NCI-H82 (cell line): ENCODE results near the gene STX10.
"Not testable (repeated sequence)": the region's sequence is repeated elsewhere in the genome, so short reads cannot be mapped to it uniquely, and the experiment has no call there.

ENCODE experiments used
- DNase-seq: peaks from one replicate; lab custom pipeline; 2025; lab: John Stamatoyannopoulos, UW

Gene STX10

DNA sequence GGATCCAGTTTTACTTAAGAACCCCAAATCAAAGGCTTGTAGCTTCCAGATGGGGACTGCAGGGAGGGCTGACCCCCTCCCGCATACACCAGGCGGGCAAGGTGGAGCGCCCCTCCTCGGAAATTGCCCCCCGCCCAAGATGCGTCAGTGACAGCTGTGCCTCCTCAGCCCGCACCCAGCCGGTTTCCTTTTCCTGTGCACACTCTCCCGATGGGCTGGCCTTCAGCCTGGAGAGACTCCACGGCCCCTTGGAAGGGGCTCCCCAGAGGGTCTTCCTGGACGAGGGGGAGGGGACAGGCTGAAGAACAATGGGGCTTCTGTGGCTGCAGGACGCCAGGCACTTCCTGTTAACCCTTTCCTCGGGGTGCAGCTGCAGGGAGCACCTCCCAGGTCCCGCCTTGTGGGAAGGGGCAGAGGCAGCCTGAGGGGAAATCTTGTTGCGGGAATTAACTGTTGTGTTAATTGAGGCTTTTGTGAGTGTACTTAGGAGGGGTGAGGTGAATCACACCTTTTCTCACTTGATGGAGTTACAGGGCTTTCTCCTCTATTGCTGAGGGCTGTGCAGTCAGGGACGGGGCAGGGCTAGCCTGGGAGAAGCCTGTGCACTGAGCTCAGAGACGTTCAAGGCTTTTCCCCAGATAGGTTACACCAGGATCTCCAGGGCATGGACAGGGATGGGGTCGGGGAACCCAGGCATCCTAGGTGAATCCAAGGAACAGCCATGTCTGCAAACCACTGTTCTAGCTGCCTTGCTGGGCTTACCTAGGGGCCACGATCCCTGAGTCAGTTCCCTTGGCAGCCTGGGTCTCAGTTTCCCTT lies 14.4 kb upstream of the STX10 start:
- DNase-seq, result peak; percentile 100

DNA sequence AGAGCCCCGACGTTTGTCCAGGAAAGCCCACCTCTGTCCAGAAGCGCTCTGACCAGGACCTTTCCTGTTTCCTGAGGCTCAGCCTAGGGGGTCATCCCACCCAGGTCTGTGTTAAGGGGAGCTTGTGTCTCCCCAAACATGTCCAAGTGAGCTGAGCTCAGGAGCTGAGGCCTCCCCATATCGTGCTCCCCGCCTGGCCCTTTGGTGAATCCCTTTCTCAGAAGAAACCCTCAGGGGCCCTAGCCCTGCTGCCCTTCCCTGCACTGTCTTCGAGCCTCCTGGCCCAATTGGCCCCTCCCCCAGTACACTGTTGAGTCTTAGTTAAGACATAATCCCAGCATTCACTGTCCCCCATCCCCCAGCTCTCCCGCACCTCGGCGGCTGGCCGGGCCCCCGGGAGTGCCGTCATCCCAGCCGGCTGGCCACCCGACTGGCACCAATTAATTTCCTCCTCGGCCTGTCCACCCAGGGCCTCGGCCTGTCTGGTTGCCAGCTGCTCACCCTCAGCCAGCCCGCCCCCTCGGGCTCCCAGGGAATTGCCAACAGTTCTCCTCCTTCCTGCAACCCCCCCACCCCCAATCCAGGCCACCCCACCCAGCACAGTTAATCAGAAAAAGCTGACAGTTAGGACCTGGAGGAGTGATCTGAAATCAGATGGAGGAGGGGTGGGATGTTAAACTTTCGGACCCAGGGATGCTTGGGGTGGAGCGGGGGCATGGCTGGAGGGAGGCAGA lies 13.6 kb upstream of the STX10 start:
- peak; percentile 100 for DNase-seq

DNA sequence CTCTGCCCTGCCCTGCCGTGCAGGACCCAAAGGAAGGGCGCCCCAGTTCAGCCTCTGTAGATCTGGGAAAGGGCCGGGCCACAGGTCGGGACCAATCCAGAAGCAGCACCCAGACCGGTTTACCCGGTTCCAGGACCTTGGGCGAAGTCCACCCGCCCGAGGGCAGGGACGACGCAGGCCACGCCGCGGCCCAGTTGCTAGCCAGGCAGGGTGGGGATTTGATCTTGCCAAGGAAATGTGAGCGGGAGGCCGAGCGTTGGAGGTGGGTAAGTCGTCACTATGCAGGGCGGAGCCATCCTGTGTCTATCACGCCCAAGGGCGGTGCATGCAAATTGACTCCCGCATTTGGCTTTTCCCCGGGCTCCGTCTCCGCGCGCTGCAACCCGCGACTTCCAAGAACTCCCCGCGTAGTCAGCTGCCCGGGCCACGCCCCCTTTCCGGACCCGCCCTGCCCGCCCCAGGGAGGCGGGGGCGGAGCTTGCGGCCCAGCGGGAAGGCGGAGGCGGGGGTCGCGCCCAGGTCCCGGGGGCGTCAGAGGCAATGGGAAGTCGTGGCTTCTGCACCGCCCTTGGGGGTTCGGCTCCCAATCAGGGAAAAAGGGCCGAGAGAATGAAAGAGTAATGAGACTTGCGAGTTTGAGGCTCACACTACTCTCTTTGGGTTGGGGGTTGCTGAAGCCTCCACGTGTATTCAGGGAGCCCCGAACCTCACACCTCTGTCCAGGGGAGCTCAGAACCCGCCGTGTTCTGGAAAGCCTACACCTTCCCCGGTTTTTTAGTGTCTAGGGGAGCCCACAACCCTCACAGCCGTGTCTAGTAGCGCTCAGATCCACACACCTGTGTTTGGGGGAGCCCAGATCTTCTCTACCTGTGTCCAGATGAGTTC lies 12.8 kb upstream of the STX10 start:
- DNase-seq, result peak; percentile 100

DNA sequence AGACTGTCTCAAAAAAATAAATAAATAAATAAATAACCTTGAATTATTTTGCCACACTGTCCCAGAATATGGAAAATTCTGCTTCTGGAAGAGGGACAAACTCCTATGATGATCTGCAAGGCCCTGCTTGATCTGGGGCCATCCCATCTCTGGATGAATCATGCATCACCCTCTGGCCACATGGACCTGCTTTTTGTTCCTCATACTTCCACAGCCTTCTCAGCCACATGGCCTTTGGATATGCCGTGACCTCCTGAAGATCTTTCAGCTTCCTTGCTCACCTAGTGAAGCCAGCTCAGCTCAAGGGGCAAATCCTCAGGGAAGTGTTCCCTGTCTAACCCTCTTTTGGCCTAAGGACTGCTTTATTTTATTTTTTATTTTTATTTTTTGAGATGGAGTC lies 10.4 kb upstream of the STX10 start:
- no peak for DNase-seq

DNA sequence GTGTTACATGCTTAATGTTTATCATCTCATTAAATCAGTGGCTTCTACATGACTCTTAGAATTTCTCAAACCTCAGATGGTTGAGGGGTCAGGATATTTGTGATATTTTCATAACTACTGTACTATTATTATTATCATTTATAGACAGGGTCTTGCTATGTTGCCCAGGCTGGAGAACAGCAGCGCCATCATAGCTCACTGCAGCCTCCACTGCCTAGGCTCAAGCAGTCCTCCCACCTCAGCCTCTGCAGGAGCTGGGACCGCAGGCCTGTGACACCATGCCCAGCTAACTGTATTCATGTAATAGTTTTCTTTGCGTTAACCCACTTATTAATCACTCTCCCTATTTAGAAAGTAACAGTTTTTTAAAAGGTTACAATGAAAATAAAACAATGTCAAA lies 9.5 kb upstream of the STX10 start:
- DNase-seq, result no peak

DNA sequence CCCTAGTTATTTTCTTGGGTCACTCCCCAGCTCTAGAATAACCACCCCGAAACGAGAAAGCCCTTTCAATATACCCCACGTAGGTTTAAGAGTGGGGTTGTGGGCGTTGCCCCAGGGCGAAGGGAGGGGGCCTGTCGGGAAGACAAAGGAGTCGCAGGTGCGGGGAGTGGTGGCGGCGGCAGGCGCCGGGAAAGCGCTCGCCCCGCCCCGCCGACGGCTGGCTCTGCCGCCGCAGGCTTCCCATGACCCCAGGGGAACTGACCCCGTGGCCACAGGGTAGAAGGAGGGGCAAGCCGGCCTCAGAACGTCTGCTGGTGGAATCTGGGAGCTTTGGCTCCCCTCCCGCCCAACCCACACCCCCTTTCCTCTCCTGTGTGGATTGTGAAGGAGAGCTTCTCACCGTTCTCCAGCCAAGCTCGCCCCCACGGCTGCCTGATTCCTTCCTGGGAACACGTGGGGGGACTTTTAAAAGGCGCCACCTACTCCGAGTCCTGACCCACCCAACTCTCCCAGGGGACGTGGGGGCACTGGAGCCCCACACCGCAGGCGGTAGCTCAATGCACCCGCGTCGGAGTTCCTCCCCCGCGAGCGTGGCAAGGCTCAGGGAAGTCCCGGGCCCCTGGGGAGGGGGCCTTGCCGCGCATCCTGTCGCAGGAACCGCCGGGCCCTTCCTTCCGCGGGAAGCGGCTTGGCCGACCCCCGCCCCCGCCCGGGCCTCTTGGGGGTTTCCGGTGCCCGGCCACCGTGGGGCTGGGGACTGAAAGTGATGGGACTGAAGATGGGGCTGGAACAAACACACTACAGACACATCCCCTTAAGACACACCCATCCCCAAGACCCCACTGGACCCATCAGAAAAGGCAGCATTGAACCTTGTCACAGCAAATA lies 5.5 kb upstream of the STX10 start:
- peak; percentile 87 for DNase-seq

DNA sequence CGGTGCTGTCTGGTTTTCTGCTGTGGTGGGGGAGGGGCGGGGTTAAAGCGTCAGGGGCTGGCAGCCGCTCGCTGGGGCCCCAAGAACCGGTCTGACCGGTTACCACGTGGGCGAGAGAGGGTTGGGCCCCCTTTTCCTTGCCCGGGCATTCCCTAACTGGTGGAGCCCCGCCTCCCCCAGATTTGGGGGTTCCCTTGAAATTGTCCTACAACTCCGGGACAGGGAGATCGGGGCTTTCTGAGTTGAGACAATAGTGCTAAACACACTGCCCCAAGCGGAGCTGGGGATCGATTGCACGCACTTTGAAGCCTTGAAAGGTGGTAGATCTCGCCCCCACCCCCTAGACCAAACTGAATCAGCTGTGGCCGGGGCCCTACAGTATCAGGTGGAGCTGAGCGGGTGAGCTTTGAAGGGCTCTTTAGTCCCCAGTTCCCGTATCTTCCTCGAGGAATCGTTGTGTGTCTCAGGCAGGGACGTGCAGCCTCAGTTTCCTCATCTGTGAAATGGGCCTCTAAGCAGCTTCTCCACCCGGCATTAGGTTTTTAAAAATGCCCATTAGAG lies 4.8 kb upstream of the STX10 start:
- peak; percentile 78 for DNase-seq

DNA sequence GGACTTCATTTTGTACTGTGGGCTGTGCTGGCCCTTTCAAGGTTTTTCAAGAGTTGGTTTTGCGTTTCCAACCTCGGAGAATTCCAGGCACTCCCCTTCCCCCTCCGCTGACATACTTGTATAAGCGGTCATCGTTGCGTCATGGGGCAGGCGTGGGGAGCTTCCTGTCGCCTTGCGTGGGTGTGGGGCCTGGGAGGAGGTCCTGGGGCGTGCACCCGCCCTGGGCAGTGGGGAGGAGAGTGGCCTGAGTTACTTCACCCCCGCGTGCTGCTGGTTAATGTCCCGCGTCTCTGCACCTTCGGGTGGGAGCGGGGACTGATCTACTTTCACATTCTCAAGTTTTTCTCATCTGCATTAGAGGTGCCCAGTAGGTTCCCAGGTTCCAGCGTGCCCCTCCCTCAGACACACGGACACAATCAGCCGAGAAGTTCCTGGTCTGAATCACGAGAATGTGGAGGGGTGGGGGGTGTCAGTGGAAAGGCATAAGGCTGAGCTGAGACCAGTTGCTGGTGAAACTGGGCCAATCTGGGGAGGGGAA lies 4.1 kb upstream of the STX10 start:
- DNase-seq, result peak; percentile 77

DNA sequence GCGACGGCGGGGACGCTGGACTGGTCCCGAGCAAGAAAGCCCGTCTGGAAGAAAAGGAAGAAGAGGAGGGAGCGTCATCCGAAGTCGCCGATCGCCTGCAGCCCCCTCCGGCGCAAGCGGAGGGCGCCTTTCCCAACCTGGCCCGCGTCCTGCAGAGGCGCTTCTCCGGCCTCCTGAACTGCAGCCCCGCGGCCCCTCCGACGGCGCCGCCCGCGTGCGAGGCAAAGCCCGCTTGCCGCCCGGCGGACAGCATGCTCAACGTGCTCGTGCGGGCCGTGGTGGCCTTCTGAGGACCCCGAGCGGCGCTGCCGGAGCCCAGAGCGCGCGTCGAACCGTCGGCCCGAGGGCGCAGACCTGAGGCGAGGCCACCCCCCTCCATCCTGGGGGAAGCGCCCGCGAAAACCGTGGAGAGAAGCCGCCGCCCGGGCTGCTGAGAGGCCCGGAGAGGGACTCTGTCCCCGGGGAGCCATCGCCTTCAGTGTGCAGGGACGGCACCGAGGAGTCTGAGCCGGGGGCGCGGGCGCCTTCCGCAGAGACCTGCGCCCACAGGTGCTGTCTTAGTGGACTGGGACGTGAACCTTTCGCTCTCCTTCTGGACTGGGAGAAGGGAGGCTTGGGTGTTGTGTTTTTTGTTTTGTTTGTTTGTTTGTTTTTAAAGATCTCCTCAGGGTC lies 3.5 kb upstream of the STX10 start:
- DNase-seq, result peak; percentile 80

DNA sequence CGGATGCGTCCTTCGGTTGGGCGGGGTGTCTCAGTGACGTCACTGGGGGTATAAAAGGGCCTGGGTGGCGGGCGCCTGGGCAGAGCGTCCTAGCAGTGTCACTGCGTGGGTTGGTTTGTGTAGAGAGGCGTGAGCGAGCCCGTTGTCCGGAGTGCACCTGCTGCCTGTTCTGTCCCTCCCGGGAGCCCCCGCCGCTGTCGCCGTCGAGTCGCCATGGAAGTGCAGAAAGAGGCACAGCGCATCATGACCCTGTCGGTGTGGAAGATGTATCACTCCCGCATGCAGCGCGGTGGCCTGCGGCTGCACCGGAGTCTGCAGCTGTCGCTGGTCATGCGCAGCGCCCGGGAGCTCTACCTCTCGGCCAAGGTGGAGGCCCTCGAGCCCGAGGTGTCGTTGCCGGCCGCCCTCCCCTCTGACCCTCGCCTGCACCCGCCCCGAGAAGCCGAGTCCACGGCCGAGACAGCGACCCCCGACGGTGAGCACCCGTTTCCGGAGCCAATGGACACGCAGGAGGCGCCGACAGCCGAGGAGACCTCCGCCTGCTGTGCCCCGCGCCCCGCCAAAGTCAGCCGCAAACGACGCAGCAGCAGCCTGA lies 2.9 kb upstream of the STX10 start:
- DNase-seq, result no peak

DNA sequence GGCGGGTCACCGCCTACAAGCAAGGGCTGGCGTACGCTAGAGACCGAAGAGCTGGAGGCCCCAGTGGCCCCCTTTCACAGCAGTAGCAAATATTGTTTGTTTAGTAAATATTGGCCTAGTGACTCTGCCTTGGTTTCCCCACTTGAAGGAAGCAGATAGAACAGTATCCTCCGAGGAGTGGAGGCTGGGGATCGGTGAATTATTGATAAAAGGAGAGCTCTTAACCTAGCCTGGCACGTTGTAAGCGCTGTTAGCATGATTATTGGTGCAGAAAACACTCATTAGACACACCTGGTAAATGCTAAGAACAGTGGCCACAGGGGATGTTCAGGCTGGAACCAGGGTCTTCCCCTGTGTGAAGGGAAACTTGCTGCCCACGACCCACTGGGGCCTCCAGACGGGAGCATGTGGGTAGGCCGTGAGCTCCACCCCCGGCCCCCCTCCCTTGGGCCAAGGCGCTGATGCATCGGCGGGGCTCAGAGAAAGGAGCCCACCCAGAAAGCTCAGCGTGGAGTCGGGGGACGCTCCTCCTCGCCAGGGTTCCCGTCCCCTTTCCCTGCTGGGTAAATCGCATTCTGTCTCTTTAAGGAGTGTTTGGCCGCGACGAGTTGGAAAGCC lies 2.3 kb upstream of the STX10 start:
- peak; percentile 99 for DNase-seq

DNA sequence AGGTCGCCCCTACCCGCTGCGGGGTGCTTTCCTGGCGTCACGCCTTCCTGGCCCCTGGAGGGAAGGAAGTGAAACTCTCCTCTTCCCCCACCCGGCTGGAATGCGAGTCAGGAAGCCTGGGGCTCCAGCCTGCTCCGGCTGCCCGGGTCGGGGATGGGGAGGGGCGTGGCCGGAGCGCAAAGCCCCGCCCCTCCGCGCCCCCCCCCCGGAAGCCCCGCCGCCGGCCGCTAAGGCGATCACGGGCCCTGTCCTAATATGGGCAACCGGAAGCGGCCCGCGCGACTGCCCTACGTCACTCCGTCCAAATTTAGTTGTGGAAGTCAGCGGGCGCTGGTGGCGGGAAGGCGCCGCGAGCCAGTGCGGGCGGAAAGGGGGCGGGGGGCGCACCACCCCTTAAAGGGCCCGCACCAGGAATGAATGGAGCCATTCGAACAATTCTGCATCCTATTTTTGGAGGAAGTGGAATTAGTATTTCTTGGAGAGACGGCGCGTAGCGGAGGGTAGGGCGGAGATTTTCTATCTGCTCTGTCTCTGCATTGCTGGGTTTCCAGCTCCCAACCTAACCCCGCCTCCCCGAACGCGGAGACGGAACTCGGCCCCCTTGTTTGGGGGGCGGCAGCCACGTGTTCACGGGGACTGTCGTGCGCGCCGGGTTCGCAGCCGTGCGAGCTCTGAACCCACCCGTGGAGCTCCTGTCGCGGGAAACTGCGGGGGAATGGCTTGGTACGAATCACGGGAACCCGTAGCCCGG lies 1.6 kb upstream of the STX10 start:
- peak; percentile 99 for DNase-seq

DNA sequence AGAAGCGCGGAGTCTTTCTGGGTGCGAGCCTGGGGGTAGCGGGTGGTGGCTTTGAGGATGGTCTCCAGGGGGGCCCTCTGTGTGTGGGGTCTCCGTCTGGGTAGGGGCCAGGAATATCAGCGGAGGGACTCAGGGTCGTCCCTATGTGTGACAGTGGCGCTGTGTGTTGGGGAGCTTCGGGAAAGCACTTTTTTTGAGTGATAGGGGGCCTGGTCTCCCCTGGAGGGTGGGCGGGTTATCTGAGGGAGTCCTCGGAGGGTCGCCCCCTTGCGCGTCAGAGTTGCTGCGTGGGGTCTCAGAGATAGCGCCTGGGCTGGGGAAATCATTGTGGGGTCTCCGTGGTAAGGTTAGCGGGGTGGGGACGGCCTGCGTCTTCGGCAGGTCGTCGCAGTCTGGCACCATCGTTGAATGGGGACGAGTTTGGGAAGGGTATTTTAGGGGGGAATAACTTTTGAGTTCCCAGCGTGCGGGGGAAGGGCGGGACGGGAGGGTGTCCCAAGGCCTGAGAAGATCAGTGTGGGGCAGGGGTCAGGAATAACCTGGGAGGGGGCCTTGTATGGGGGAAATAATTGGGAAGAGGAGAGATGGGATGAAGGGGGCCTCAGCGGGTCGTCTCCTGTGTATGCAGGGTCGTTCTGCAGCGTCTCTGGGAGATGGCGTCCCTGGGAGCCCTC lies 893 bp upstream of the STX10 start:
- peak; percentile 62 for DNase-seq

DNA sequence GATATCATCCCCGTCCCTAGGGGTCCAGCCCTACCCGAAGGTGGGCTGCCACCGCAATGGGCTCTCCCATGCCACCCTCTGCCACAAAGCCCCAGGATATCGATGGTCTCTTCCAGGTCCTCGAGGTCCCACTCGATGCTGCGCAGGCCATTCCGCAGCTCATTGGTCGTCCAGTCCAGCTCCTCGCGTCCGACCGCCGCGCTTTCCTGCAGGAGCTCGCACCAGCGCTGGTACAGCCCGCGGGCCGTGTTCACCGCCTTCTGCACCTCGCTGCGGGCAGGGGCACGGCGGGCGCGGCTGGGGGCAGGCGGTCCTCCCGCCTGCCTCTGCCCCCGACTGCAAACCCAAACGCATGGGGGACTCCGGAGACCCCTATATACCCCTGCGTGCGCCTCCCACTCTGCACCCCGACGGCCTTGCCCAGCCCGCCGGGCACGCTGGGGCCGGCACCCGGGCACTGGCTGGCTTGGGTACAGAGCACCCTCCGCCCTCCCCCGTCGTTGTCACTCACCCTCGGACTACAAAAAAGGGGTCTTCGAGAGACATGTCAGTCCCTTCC lies 468 bp downstream of the STX10 start:
- DNase-seq, result peak; percentile 67

DNA sequence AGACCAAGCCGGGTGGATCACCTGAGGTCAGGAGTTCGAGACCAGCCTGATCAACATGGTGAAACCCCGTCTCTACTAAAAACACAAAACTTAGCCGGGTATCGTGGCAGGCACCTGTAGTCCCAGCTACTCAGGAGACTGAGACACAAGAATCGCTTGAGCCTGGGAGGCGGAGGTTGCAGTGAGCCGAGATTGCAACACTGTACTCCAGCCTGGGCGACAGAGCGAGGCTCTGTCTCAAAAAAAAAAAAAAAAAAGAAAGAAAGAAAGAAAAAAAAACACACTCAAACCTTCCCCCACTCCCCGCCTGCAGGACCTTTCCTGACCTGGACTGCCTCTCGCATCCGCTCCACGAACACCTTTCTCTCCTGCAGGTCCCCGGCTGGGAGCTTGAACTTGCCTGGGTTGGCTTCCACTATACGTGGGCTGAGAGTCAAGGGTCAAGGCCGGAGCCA lies 975 bp downstream of the STX10 start:
- not testable (repeated sequence) for DNase-seq

DNA sequence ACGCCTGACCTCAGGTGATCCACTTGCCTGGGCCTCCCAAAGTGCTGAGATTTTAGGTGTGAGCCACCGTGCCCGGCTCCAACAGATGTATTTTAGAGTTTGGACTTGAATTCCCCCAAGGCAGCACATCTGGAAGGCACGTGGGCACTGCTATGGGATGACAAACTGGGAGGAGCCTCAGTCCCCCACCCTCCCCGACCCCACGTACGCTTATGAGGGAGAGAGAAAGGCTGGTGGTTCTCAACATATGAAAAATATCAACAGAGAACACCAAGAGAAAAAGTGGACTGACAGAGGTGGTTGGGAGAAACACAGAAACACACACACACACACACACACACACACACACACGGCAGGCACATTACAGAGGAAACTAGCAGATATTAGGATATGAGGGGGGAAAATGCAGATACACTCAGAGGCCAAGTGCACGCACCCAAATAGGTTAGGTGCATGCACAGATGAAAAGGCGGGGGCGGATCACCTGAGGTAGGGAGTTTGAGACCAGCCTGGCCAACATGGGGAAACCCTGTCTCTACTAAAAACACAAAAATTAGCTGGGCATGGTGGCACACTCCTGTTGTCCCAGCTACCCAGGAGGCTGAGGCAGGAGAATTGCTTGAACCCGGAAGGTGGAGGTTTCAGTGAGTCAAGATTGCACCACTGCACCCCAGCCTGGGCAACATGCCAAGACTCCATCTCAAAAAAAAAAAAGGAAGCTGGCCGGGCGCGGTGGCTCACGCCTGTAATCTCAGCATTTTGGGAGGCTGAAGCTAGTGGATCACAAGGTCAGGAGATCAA lies 3.2 kb downstream of the STX10 start:
- no peak for DNase-seq
